Nucleus accumbens (tissue), 56 donors: Measurements from ENCODE around the gene UBE2J2.

ENCODE experiments used
- DNase-seq, 56 donors: peaks; one replicate each; lab custom pipeline; 2025; lab: John Stamatoyannopoulos, UW

UBE2J2 gene

DNA sequence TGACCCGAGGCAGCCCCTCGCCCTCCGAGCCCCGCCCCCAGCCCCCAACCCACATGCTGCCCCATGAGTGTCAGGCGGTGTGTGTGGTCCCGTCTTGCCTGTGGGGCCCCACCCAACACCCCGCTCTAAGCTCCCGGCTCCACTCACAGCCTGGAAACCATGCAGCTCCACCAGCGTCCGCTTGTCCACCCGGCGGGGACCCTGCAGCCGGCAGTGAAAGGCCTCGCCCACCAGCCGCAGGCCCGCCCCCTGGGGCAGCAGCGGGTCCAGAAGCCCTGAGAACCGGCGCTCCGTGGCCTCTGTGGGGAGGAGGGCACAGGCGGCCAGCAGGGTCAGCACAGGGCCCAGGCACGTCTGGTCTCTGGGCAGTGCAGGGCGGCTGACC, 29.9 kb downstream of the UBE2J2 start:
- no peak for DNase-seq

DNA sequence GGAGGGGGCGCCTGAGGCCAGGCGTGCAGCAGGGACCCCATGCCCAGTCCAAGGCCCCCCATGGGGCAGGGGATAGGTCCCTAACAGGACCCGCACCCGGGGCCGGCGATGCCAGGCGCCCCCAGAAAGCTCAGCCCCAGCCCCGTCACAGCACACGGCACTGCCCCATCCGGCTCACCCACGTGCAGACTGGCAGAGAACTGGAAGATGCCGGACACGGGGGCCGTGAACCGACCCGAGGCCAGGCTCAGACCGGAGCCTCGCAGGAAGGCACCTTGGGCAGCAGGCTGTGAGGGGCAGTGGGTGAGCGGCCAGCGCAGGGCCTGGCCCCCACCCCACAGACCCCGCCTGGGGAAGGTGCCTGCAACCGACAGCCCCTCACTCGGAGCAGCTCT, 30.4 kb downstream of the UBE2J2 start:
- DNase-seq, result no peak

GRCh38 chr1:1242461-1243265, 31.0 kb downstream of the UBE2J2 start:
- DNase-seq, result no peak

- DNase-seq, result no peak
Measured at GRCh38 chr1:1241588-1242219, 31.9 kb downstream of the UBE2J2 start.

DNA sequence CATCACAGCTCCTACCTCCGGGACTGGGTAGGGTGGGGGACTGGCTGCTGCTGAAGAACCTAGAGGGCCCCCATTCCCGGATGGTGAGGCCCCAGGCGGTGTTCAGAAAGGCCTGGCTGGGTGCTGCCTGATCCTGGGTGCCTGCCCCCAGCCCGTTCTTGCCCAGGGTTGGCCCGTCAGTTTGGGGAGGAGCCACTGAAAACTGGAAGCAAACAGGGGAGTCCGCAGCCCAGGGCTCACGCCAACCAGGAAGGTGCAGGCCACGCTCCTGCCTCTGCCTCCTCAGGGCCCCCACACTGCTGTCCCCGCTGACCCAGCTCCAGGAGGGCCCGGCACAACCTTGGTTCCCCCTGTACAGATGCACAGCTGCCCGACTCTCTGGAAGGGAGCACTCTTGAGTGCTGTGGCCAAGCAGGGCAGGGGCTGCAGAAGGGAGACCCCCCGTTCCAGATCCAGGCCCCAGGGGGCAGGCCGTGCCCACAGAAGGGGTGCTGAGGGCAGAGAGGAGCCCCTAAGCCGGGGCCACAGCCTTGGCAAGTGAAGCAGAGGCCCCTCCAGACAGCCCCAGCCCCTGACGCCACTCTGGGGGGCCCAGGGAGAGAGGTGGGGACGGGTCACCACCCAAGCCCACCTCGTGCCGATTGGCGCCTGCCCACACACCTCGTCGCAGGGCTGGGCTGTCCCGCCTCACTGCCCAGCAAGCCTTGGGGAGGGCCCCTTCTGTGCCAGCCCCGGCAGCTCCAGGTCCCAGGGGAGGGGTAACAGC, 32.6 kb downstream of the UBE2J2 start:
- DNase-seq, result no peak

GRCh38 chr1:1240348-1240732, 33.3 kb downstream of the UBE2J2 start:
- no peak for DNase-seq

DNA sequence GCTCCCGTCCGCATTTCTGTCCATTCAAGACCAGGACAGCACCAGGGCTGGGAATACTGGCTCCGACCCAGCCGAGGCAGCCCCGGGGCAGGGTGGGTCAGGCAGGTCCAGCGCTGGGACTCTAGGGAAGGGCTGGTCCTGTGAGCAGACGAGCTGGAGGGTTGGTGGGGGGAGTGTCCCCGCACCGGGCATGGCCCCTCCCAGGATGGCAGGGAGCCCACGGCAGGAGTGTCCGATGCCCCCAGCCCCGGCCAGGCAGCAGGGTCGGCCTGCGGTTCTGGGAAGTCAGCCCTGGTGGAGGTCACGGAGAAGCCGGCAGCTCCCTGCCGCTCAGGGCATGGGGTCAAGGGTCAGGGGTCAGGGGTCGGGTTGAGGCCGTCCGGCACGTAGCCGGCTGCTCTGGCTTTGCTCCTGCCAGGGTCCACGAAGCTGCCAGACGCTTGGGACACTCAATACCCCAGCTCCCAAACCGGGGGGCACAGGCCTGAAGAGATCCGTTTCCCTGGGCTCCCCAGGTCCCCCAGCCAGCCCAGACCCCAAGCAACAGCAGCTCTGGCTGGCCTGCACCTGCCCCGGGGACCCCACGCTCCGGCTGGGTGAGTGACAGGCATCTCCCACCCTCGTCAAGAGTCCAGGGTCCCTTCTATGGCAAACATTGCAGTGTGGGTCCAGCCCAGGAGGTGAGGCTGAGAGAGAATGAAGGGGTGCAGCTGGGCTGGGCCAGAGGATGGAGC, 33.9 kb downstream of the UBE2J2 start:
- DNase-seq, result no peak

DNA sequence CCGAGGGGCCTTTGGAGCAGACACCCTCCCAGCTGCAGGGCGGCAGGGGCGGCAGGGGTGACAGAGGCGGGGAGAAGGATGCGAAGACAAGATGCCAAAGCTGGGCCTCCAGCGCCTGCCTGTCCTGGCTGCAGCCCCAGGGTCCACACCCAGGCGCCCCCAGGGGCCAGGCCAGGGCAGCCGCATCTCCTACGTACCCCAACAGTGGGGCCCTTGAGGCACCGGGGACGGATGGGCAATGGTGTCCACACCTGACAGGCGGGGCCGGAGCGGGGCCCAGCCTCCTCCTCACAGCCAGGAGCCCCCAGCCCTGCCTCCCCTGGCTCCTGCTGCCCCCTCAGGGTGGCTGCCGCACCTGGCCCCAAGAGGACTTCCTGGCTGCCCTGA, 34.4 kb downstream of the UBE2J2 start:
- no peak for DNase-seq

- DNase-seq, result no peak
Measured at GRCh38 chr1:1238702-1239178, 34.9 kb downstream of the UBE2J2 start.

- peak in 1 of 56 donors; percentile 23 for DNase-seq
Measured at GRCh38 chr1:1237874-1238701, 35.6 kb downstream of the UBE2J2 start.

- DNase-seq, result no peak
Measured at GRCh38 chr1:1236945-1237873, 36.4 kb downstream of the UBE2J2 start.

GRCh38 chr1:1236176-1236763, 37.4 kb downstream of the UBE2J2 start:
- no peak for DNase-seq

DNA sequence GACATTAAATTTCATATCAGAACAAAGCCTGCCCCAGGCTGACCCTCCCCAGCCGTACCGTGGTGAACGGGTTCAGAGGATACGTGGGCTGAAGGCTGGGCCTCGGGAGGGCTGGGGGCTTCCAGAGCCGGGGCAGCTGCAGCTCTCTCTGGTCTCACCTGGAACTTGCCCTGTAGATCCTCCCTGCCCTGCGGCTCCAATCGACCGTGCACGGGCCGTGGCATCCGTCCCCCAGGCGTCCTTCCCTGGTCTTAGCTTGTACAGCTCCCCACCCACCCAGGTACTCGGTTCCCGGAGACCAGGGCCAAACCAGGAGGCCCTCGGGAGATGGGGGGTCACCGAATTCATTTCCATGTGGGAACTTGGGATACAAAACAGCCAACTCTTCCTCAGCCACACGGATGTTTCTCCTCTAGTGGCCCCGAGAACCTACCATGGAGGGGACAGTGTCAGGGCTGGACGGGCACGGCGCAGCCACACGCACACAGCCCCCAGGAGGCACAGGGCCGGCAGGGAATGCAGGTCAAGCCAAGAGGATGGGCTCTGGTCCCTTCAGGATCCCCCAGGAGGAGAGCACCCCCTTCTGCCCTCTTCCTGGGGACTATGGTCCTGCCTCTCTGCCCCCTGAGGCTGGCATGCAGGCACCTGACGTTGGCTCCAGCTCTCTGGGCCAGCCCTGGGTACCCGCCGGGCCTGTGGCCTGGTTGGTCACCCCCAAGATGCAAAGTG, 38.5 kb downstream of the UBE2J2 start:
- no peak for DNase-seq

GRCh38 chr1:1234180-1234808, 39.4 kb downstream of the UBE2J2 start:
- no peak for DNase-seq

DNA sequence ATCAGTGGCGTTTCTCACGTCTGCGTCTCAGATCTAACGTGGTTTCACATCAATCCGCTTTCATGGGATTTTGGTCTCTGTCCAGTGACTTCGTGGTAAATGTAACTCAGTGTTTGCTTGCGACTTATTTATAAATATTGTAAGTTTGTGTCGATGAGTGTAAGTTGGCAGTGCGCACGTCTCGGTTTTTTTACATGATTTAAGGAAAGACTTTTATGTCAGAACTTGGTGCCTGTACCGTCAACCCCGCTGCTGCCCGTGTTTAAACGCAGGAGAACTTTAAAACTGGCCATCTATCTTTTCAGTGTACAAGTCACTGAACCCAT, 40.1 kb downstream of the UBE2J2 start:
- no peak for DNase-seq

GRCh38 chr1:1232796-1233566, 40.7 kb downstream of the UBE2J2 start:
- DNase-seq, result peak in 1 of 56 donors; percentile 47
